ENCODE data around the gene TMEM170A. TPM values are rescaled to one million over a fixed set of nuclear protein-coding genes. Genes with fewer than 3 reads are reported as not detected.
"Not testable (repeated sequence)": the region's sequence is repeated elsewhere in the genome, so short reads cannot be mapped to it uniquely, and the experiment has no call there.

TMEM170A gene
- total RNA-seq, 1 donor from 2014 or later: 46.4 TPM

DNA sequence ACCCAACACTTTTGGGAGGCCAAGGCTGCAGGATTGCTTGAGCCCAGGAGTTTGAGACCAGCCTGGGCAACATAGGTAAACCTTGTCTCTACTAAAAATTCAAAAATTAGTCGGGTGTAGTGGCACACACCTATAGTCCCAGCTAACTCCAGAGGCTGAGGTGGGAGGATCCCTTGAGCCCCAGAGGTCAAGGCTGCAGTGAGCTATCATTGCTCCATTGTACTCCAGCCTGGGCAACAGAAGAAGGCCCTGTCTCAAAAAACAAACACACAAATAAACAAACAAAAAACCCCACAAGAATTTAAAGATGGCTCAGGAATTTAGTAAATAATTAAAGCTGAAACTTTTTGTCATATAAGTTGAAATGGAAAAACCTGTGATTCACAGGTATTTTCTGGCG, 2.3 kb upstream of the TMEM170A start:
- H3K4me1 Mint-ChIP-seq (ENCODE audit: unreplicated experiment): peaks cover 22% of the 10 kb centered on the region
- TF ChIP-seq, protein P1, sequence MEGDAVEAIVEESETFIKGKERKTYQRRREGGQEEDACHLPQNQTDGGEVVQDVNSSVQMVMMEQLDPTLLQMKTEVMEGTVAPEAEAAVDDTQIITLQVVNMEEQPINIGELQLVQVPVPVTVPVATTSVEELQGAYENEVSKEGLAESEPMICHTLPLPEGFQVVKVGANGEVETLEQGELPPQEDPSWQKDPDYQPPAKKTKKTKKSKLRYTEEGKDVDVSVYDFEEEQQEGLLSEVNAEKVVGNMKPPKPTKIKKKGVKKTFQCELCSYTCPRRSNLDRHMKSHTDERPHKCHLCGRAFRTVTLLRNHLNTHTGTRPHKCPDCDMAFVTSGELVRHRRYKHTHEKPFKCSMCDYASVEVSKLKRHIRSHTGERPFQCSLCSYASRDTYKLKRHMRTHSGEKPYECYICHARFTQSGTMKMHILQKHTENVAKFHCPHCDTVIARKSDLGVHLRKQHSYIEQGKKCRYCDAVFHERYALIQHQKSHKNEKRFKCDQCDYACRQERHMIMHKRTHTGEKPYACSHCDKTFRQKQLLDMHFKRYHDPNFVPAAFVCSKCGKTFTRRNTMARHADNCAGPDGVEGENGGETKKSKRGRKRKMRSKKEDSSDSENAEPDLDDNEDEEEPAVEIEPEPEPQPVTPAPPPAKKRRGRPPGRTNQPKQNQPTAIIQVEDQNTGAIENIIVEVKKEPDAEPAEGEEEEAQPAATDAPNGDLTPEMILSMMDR (conservative IDR thresholded peaks at IDR 0.05): no peak
- no peak overlapping the region for H3K4me3 Mint-ChIP-seq
- no peaks in the 10 kb centered on the region for H3K27me3 Mint-ChIP-seq
- H3K27ac Mint-ChIP-seq: no peak overlapping the region
- H3K9me3 Mint-ChIP-seq: peaks cover 4% of the 10 kb centered on the region
- DNase-seq (ENCODE audit: extremely low spot score, unreplicated experiment): no peak
- H3K36me3 Mint-ChIP-seq: no peaks in the 10 kb centered on the region

DNA sequence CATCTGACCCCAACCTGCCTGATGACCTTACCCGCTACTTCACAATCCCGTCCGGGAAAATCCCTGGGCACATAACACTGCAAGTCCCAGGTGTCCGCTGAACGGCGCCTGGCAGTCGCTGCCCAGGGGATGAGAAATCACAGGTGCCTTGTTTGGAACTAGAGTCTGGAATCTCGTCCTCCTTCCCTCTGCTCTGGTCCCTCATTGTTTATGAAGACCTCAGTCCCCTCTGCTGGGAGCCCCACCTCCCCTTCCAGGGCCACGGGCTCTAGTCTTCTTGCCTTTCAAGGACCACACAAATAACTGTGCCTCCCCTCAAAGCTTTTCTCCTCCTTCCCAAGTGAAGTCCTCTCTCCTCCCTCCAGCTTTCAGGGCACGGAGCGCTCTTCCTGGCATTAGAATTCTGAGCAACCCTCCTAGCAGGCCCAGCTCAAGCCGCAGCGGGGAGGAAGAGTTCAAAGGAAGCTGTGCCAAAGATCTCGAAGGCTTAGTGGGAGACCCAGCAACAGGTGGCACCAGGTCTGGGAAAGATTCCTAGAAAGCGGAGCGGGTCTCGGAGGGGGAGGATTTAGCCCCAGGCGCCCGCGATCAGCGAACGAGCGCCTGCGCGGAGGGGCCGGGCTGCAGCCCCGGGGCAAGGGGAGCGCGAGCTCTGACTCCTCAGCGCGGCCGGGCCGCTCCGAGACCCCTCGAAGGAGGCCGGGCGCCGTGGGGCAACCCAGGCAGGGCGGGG, 934 bp downstream of the TMEM170A start:
- H3K9me3 Mint-ChIP-seq, H3K27me3 Mint-ChIP-seq: not testable (repeated sequence)
- peak; percentile 80 for DNase-seq (ENCODE audit: extremely low spot score, unreplicated experiment)

DNA sequence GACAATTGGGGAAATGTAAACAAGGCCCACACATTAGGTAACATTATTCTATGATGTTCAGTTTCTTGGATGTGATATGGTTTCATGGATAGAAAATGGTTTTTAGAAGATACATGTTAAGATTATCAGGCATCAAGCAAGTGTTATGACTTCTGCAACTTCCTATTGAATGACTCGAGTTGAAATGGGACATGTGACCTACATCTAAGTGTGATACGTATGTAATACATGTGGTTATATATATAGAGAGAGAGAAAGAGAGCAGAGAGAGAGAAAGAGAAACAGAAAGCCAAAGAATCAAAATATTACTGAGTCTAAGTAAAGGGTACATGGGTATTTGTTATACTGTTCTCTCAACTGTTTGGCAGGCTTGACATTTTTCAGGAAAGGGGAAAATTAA, 1.7 kb downstream of the TMEM170A start:
- peak overlapping the region; percentile 73 for H3K27ac Mint-ChIP-seq
- no peaks in the 10 kb centered on the region for H3K27me3 Mint-ChIP-seq
- peak overlapping the region; percentile 98 for H3K4me3 Mint-ChIP-seq
- peaks cover 44% of the 10 kb centered on the region for H3K4me1 Mint-ChIP-seq (ENCODE audit: unreplicated experiment)
- peaks cover 9% of the 10 kb centered on the region for H3K36me3 Mint-ChIP-seq
- H3K9me3 Mint-ChIP-seq: peaks cover 4% of the 10 kb centered on the region
- TF ChIP-seq, protein P1 (conservative IDR thresholded peaks at IDR 0.05): no peak
- DNase-seq (ENCODE audit: extremely low spot score, unreplicated experiment): no peak

More for the DNA sequence above, 934 bp downstream of the TMEM170A start:
- H3K36me3 Mint-ChIP-seq: not testable (repeated sequence)
- peak overlapping the region; percentile 85 for H3K27ac Mint-ChIP-seq
- peaks cover 37% of the 10 kb centered on the region for H3K4me1 Mint-ChIP-seq (ENCODE audit: unreplicated experiment)
- peak overlapping the region; percentile 98 for H3K4me3 Mint-ChIP-seq

DNA sequence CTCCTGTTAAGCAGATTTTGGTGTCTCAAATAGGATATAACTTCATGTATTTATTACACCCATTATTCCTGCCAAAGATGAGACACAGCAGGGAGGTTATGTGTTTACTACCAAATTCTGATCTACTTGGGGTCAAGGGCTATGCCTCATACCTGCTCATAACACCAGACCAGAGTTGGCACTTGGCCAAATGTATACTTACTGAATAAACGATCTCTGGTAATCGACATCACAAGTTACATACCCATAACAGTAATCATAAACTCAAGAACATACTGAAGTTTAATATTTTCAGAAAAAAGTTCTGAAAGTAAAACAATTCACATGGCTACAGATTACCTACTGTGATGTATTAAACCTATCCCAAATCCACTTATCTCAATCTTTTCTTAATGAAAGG, 2.9 kb downstream of the TMEM170A start:
- H3K4me3 Mint-ChIP-seq: peak overlapping the region; percentile 5
- H3K4me1 Mint-ChIP-seq (ENCODE audit: unreplicated experiment): peaks cover 49% of the 10 kb centered on the region
- H3K27ac Mint-ChIP-seq: peak overlapping the region; percentile 70
- DNase-seq (ENCODE audit: extremely low spot score, unreplicated experiment): no peak
- TF ChIP-seq, protein P1 (conservative IDR thresholded peaks at IDR 0.05): no peak
- no peaks in the 10 kb centered on the region for H3K27me3 Mint-ChIP-seq
- H3K9me3 Mint-ChIP-seq: peaks cover 4% of the 10 kb centered on the region
- H3K36me3 Mint-ChIP-seq: peaks cover 9% of the 10 kb centered on the region

DNA sequence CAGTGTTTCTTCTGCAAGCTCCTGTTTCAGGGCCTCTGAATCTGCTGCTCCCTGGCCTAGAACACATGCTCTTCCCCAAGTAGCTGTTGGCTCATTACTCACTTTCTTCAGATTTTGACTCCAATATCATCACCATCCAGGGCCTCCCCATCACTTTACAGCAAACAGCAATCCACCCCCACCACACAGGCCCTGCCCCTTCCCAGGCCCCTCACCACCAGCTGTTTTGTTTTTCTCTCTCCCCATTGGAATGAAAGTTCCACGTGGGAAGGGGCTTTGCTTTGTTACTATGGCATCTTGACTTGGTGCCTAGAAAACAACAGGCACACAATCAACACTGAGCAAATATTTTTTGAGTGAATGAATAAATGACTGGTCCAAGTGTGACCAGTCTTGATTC, 4.0 kb downstream of the TMEM170A start:
- H3K9me3 Mint-ChIP-seq: peaks cover 4% of the 10 kb centered on the region
- peaks cover 9% of the 10 kb centered on the region for H3K36me3 Mint-ChIP-seq
- peaks cover 49% of the 10 kb centered on the region for H3K4me1 Mint-ChIP-seq (ENCODE audit: unreplicated experiment)
- H3K27ac Mint-ChIP-seq: no peak overlapping the region
- DNase-seq (ENCODE audit: extremely low spot score, unreplicated experiment): no peak
- peak overlapping the region; percentile 63 for H3K4me3 Mint-ChIP-seq
- no peaks in the 10 kb centered on the region for H3K27me3 Mint-ChIP-seq
- TF ChIP-seq, protein P1 (conservative IDR thresholded peaks at IDR 0.05): no peak

DNA sequence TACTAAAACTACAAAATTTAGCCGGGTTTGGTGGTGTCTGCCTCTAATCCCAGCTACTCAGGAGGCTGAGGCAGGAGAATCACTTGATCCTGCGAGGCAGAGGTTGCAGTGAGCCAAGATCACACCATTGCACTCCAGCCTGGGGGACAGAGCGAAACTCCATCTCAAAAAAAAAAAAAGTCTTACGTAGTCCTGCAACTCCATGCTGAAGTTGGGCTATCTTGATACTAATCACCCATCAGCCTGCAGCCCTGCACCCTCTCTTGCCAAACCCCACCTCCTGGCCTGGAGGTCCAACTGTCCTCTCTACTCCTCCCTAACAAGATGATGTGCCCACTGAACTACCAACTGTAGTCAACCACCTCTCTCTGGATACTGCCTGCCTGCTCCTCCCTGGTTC, 4.8 kb downstream of the TMEM170A start:
- Mint-ChIP-seq H3K27me3 (no peaks in the 10 kb centered on the region), H3K9me3 (no peaks in the 10 kb centered on the region), H3K36me3 (peaks cover 9% of the 10 kb centered on the region), H3K4me1 (ENCODE audit: unreplicated experiment) (peaks cover 45% of the 10 kb centered on the region), H3K27ac (no peak overlapping the region), H3K4me3 (peak overlapping the region; percentile 29)
- DNase-seq (ENCODE audit: extremely low spot score, unreplicated experiment): no peak
- TF ChIP-seq, protein P1 (conservative IDR thresholded peaks at IDR 0.05): no peak

Data from type B pancreatic cell (in vitro differentiated cells).